HEK293T (cell line): ENCODE measurements around the gene TMEM185B.

Experiments used
- ARNT ChIP-seq: fragments of 450-650 bp; IDR thresholded peaks from 2 replicates; pipeline ENCODE4 v1.6.1; 2017; ENCODE audit warnings: mild to moderate bottlenecking
- BHLHE40 ChIP-seq: fragments of 450-650 bp; IDR thresholded peaks from 2 replicates; pipeline ENCODE4 v1.6.1; 2016; ENCODE audit warnings: mild to moderate bottlenecking, moderate library complexity, borderline replicate concordance
- ELF4 ChIP-seq: fragments of 450-650 bp; IDR thresholded peaks from 2 replicates; pipeline ENCODE4 v1.6.1; 2017; ENCODE audit warnings: antibody characterized with exemption
- FOXK2 ChIP-seq: fragments of 450-650 bp; IDR thresholded peaks from 2 replicates; pipeline ENCODE4 v1.6.1; 2016; ENCODE audit warnings: mild to moderate bottlenecking
- FOXM1 ChIP-seq: fragments of 450-650 bp; IDR thresholded peaks from 2 replicates; pipeline ENCODE4 v1.6.1; 2017; ENCODE audit warnings: mild to moderate bottlenecking, borderline replicate concordance
- HDGF ChIP-seq: fragments of 450-650 bp; IDR thresholded peaks from 2 replicates; pipeline ENCODE4 v1.6.1; 2017; ENCODE audit warnings: antibody characterized with exemption, borderline replicate concordance
- LEF1 ChIP-seq: fragments of 450-650 bp; IDR thresholded peaks from 2 replicates; pipeline ENCODE4 v1.6.1; 2017; ENCODE audit warnings: mild to moderate bottlenecking, borderline replicate concordance
- SP1 ChIP-seq: fragments of 450-650 bp; IDR thresholded peaks from 2 replicates; pipeline ENCODE4 v1.6.1; 2017
- SUZ12 ChIP-seq: fragments of 450-650 bp; IDR thresholded peaks from 2 replicates; pipeline ENCODE4 v1.6.1; 2016; ENCODE audit warnings: mild to moderate bottlenecking
- TARDBP ChIP-seq: fragments of 450-650 bp; IDR thresholded peaks from 2 replicates; pipeline ENCODE4 v1.6.1; 2016
- ZNF384 ChIP-seq: fragments of 450-650 bp; IDR thresholded peaks from 2 replicates; pipeline ENCODE4 v1.6.1; 2016

DNA sequence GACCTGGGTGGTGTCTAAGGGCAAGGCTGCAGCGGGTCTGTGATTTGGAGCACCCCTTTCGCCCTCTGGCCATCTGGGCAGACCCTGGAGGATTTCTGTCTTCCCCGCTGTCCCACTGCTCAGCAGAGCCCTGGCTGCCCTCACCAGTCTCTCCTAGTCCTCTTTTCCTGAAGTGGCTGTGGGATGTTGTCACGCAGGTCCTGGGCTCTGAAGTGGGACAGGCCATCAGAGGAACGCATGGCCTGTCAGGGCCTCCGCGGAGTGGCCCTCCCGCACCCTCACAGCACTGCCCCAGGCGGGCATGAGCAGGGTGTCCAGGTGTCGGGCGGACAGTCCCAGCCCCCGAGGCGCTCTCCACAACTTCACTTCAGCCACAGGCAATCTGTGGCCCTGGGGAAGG is 1.1 kb upstream of the TMEM185B start:
- TF ChIP-seq ARNT (no peak), SP1 (no peak), TARDBP (no peak), LEF1 (no peak), BHLHE40 (no peak), HDGF (no peak), FOXM1 (no peak), ELF4 (no peak), ZNF384 (no peak), SUZ12 (no peak), FOXK2 (no peak)
